ENCODE measurements around the gene MED13.

GRCh38 chr17:61981323-61981722 is 83.8 kb downstream of the MED13 start:
- TF ChIP-seq CTCF (IDR thresholded peaks at IDR 0.05): no peak
- no peak for TF ChIP-seq POLR2A (IDR thresholded peaks at IDR 0.05)
